ENCODE measurements around the gene SLC15A4. TPM values are rescaled to one million over a fixed set of nuclear protein-coding genes. Genes with fewer than 3 reads are reported as not detected.

Gene SLC15A4
- total RNA-seq, 1 experiment from 2014 or later: 20.6 TPM

GRCh38 chr12:128813883-128814282, 9.9 kb downstream of the SLC15A4 start (continued):
- no peak for TF ChIP-seq CTCF (IDR thresholded peaks at IDR 0.05 in 2 of 3, conservative IDR thresholded peaks at IDR 0.05 in 1 of 3; ENCODE audit: borderline replicate concordance in 1 of 3, insufficient read depth in 1 of 3, low read depth in 2 of 3, low read length in 2 of 3)
- no peak for TF ChIP-seq ZNF274 (IDR thresholded peaks at IDR 0.05; ENCODE audit: low read depth, low read length)
- no peak for TF ChIP-seq EZH2 (IDR thresholded peaks at IDR 0.05)
- TF ChIP-seq SIN3A (IDR thresholded peaks at IDR 0.05; ENCODE audit: low read depth): no peak
- TF ChIP-seq CEBPB (IDR thresholded peaks at IDR 0.05; ENCODE audit: low read depth): no peak

GRCh38 chr12:128813392-128813791, 10.4 kb downstream of the SLC15A4 start:
- no peaks in the 10 kb centered on the region for H3K4me1 ChIP-seq (ENCODE audit: control insufficient read depth in 1 of 2, insufficient read depth in 2 of 2, low read length in 2 of 2)
- intact Hi-C loops (cut with micrococcal nuclease): no loop called here
- H3K9me3 ChIP-seq (ENCODE audit: control insufficient read depth in 1 of 2, insufficient read depth in 1 of 2, low read depth in 1 of 2, low read length in 2 of 2): no peaks in the 10 kb centered on the region
- H2AFZ ChIP-seq (ENCODE audit: low read depth, low read length, poor library complexity, severe bottlenecking): no peak overlapping the region
- DNase-seq (ENCODE audit: low read depth, low spot score) (no peak), ATAC-seq (no peak)
- H4K20me1 ChIP-seq (ENCODE audit: insufficient read depth): no peaks in the 10 kb centered on the region
- H3K4me2 ChIP-seq (ENCODE audit: low read length): no peak overlapping the region
- no peak overlapping the region for H3K9ac ChIP-seq (ENCODE audit: low read length)
- no peaks in the 10 kb centered on the region for H3K9me2 ChIP-seq (ENCODE audit: insufficient read depth)
- H3K79me2 ChIP-seq (ENCODE audit: insufficient read depth, low read length): peaks cover 97% of the 10 kb centered on the region
- H3K27me3 ChIP-seq (ENCODE audit: insufficient read depth, low read length): no peaks in the 10 kb centered on the region
- ChIA-PET POLR2A (no interaction called here), RAD21 (ENCODE audit: low non-redundant PET in 1 of 2, low total read pairs in 2 of 2, uncharacterized antibody in 2 of 2, unreplicated experiment in 2 of 2) (no interaction called here), CTCF (no interaction called here)
- no peak overlapping the region for H3K4me3 ChIP-seq (replicated peaks in 1 of 2; ENCODE audit: low read depth in 1 of 2, low read length in 2 of 2)
- H3K36me3 ChIP-seq (ENCODE audit: control insufficient read depth in 1 of 2, insufficient read depth in 2 of 2, low read length in 2 of 2): peaks cover 5 to 10% of the 10 kb centered on the region in 2 experiments; a peak in 2 of 4 replicates
- no TSS peak for BruUV-seq (replicated peaks)
- H3K27ac ChIP-seq (ENCODE audit: low read depth, low read length): no peak overlapping the region
- TF ChIP-seq EZH2phosphoT487 (IDR thresholded peaks at IDR 0.05; ENCODE audit: borderline replicate concordance) (no peak), FOSL1 (IDR thresholded peaks at IDR 0.05; ENCODE audit: low read depth) (no peak), ATF3 (IDR thresholded peaks at IDR 0.05) (no peak), POLR2A (IDR thresholded peaks at IDR 0.05; ENCODE audit: borderline replicate concordance, extremely low read depth, insufficient read depth, insufficient read length) (no peak), ZFX (IDR thresholded peaks at IDR 0.05) (no peak), ELF1 (IDR thresholded peaks at IDR 0.05; ENCODE audit: borderline replicate concordance, low read depth) (no peak), REST (IDR thresholded peaks at IDR 0.05; ENCODE audit: low read depth) (no peak), ZNF274 (IDR thresholded peaks at IDR 0.05; ENCODE audit: low read depth, low read length) (no peak), CTCF (IDR thresholded peaks at IDR 0.05 in 2 of 3, conservative IDR thresholded peaks at IDR 0.05 in 1 of 3; ENCODE audit: borderline replicate concordance in 1 of 3, insufficient read depth in 1 of 3, low read depth in 2 of 3, low read length in 2 of 3) (no peak), TCF7L2 (IDR thresholded peaks at IDR 0.05; ENCODE audit: borderline replicate concordance, extremely low read depth, insufficient read depth, insufficient read length) (no peak), EZH2 (IDR thresholded peaks at IDR 0.05) (no peak), JUND (IDR thresholded peaks at IDR 0.05) (no peak), SRF (IDR thresholded peaks at IDR 0.05; ENCODE audit: low read depth) (no peak)
